ENCODE data around the gene TMEM94. TPM values are rescaled to one million over a fixed set of nuclear protein-coding genes. Genes with fewer than 3 reads are reported as not detected.

Gene TMEM94
- 116 and 363 TPM in 2 replicates for total RNA-seq (2011; cell fraction: chromatin; rRNA removed; ENCODE audit: low replicate concordance)
- 190 and 220 TPM in 2 replicates for total RNA-seq (2011; cell fraction: nucleolus; rRNA removed)
- total RNA-seq (2011; cell fraction: nucleoplasm; rRNA removed), result 137 and 149 TPM in 2 replicates
- total RNA-seq (2014; rRNA removed), result 13.5 and 20.4 TPM in 2 replicates
- total RNA-seq (2014; rRNA removed; fragmentation: Illumina TruSeq; extraction: Trizol), result 6.5 and 10.0 TPM in 2 replicates
- 14.4 and 17.2 TPM in 2 replicates for total RNA-seq (2015; rRNA removed; fragmentation: Illumina TruSeq; extraction: Trizol)
- 32.8 and 42.1 TPM in 2 replicates for total RNA-seq (2021)
- 15.7 and 53.7 TPM in 2 replicates for polyA plus RNA-seq (2011; rRNA removed)
- 33.2 and 34.4 TPM in 2 replicates for polyA plus RNA-seq (2011; cell fraction: cytosol; rRNA removed)
- 322 and 398 TPM in 2 replicates for polyA plus RNA-seq (2011; cell fraction: nucleus; rRNA removed)
- 42.5 and 69.5 TPM in 2 replicates for polyA plus RNA-seq (2012)
- 48.1 and 55.6 TPM in 2 replicates for polyA plus RNA-seq (2014; fragmentation: Illumina TruSeq; extraction: Trizol)
- polyA plus RNA-seq (2014; fragmentation: Nextera tagmentation; extraction: Ambion mirVana), result 1 to 10 TPM in 1 of 2 experiments, under 1 TPM in 1; 0.35 to 1.6 TPM
- polyA plus RNA-seq (2014; rRNA removed), result 26.1 and 31.4 TPM in 2 replicates
- 11.4 and 20.1 TPM in 2 replicates for polyA minus RNA-seq (2011; rRNA and poly(A)+ RNA removed)
- 28.0 and 36.5 TPM in 2 replicates for polyA minus RNA-seq (2011; cell fraction: cytosol; rRNA and poly(A)+ RNA removed)
- polyA minus RNA-seq (2011; cell fraction: nucleus; rRNA and poly(A)+ RNA removed), result 74.6 and 97.4 TPM in 2 replicates
- Bru-seq, nascent RNA, result percentile 58 among the genes with signal in this experiment
- BruChase-seq, experiment 1, labeled RNA remaining after a 2-hour chase, result percentile 54 among the genes with signal in this experiment
- BruChase-seq, experiment 2, labeled RNA remaining after a 6-hour chase, result percentile 59 among the genes with signal in this experiment
- long read RNA-seq, experiment 1, partial matches to known transcripts, result 21 of 35 reads
- long read RNA-seq, experiment 1, other reads (novel, unspliced or antisense), result 14 of 35 reads
- long read RNA-seq, experiment 2, full-length matches to known transcripts, result 1 of 19 reads
- long read RNA-seq, experiment 2, partial matches to known transcripts, result 10 of 19 reads
- long read RNA-seq, experiment 2, other reads (novel, unspliced or antisense), result 8 of 19 reads
- long read RNA-seq, experiment 3, partial matches to known transcripts, result 4 of 5 reads
- long read RNA-seq, experiment 3, other reads (novel, unspliced or antisense), result 1 of 5 reads

GRCh38 chr17:75456417-75457046 lies at the start of gene TMEM94:
Gene TMEM94 (plus strand): TSS chr17:75456635. CDS start chr17:75471906, 15,271 bp downstream.
- H3K9ac ChIP-seq (ENCODE audit: insufficient read depth in 1 of 2, low read depth in 2 of 2, low read length in 2 of 2), result peak within 1 kb of the TSS; percentile 95
- H3K9me3 ChIP-seq (replicated peaks; ENCODE audit: control insufficient read depth, insufficient read depth, low read depth, low read length), result no peaks in the 10 kb centered on the region
- no peaks in the 10 kb centered on the region for H4K20me1 ChIP-seq (replicated peaks; ENCODE audit: control insufficient read depth, insufficient read depth, low read length)
- FAIRE-seq (peak; percentile 94), ATAC-seq (peak; percentile 97), DNase-seq (ENCODE audit: extremely low read depth in 1 of 4, low spot score in 3 of 4) (peak; percentile 95 to 99 (median 98))
- H3K36me3 ChIP-seq (ENCODE audit: control insufficient read depth, insufficient read depth, low read length), result no peaks in the 10 kb centered on the region
- in situ Hi-C loops (cut with MboI) (no loop called here), intact Hi-C loops (cut with micrococcal nuclease) (no loop called here)
- ChIA-PET POLR2A (interaction anchor here (0.6 to 2.6 kb wide), 17 partner anchors 8 to 347 kb away, joined by 3 to 8 read pairs (median 4); partner anchors contain the start of genes ARMC7, GGA3 and MRPS7), CTCF (ENCODE audit: low intra/inter-chr PET ratio) (no interaction called here)
- H3K79me2 ChIP-seq (ENCODE audit: control insufficient read depth, insufficient read depth, low read length), result peaks cover 15% of the 10 kb centered on the region
- under 1% methylated on average over 24 of the region's 33 CpGs for WGBS (ENCODE audit: insufficient coverage, low coverage, missing lambda C conversion rate)
- H2AFZ ChIP-seq (ENCODE audit: low read depth, low read length), result peak within 1 kb of the TSS; percentile 83
- H3K27ac ChIP-seq (ENCODE audit: extremely low read depth, low read depth, low read length), result peak within 1 kb of the TSS; percentile 85
- H3K4me3 ChIP-seq, result peak within 1 kb of the TSS; percentile 90
- H3K9me1 ChIP-seq (ENCODE audit: control insufficient read depth, insufficient read depth, low read length), result no peaks in the 10 kb centered on the region
- peaks cover 20 to 21% of the 10 kb centered on the region in 2 experiments; a peak in 4 of 5 replicates for H3K4me1 ChIP-seq (replicated peaks in 1 of 2; ENCODE audit: control insufficient read depth in 2 of 2, insufficient read depth in 2 of 2, low read length in 2 of 2)
- BruUV-seq (replicated peaks), result TSS peak; percentile 75
- no peaks in the 10 kb centered on the region for H3K27me3 ChIP-seq (ENCODE audit: control insufficient read depth in 2 of 2, insufficient read depth in 2 of 2, low read length in 2 of 2)
- peak within 1 kb of the TSS; percentile 90 for H3K4me2 ChIP-seq (ENCODE audit: insufficient read depth, low read length)
- TF ChIP-seq MTA3 (IDR thresholded peaks at IDR 0.05; ENCODE audit: borderline replicate concordance), result peak; percentile 94; the same call in 1 of the 2 replicates
- TF ChIP-seq, protein P1, sequence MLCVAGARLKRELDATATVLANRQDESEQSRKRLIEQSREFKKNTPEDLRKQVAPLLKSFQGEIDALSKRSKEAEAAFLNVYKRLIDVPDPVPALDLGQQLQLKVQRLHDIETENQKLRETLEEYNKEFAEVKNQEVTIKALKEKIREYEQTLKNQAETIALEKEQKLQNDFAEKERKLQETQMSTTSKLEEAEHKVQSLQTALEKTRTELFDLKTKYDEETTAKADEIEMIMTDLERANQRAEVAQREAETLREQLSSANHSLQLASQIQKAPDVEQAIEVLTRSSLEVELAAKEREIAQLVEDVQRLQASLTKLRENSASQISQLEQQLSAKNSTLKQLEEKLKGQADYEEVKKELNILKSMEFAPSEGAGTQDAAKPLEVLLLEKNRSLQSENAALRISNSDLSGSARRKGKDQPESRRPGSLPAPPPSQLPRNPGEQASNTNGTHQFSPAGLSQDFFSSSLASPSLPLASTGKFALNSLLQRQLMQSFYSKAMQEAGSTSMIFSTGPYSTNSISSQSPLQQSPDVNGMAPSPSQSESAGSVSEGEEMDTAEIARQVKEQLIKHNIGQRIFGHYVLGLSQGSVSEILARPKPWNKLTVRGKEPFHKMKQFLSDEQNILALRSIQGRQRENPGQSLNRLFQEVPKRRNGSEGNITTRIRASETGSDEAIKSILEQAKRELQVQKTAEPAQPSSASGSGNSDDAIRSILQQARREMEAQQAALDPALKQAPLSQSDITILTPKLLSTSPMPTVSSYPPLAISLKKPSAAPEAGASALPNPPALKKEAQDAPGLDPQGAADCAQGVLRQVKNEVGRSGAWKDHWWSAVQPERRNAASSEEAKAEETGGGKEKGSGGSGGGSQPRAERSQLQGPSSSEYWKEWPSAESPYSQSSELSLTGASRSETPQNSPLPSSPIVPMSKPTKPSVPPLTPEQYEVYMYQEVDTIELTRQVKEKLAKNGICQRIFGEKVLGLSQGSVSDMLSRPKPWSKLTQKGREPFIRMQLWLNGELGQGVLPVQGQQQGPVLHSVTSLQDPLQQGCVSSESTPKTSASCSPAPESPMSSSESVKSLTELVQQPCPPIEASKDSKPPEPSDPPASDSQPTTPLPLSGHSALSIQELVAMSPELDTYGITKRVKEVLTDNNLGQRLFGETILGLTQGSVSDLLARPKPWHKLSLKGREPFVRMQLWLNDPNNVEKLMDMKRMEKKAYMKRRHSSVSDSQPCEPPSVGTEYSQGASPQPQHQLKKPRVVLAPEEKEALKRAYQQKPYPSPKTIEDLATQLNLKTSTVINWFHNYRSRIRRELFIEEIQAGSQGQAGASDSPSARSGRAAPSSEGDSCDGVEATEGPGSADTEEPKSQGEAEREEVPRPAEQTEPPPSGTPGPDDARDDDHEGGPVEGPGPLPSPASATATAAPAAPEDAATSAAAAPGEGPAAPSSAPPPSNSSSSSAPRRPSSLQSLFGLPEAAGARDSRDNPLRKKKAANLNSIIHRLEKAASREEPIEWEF (CRISPR knock-in tag; IDR thresholded peaks at IDR 0.05), result no peak
- peak; percentile 30 for TF ChIP-seq CCNT2 (IDR thresholded peaks at IDR 0.05; ENCODE audit: borderline replicate concordance, extremely low read depth, insufficient read length, low read depth, low read length)
- TF ChIP-seq CREB3 (tag; conservative IDR thresholded peaks at IDR 0.05; ENCODE audit: low read depth), result peak; percentile 72; the same call in 1 of the 2 replicates
- TF ChIP-seq, protein P2, sequence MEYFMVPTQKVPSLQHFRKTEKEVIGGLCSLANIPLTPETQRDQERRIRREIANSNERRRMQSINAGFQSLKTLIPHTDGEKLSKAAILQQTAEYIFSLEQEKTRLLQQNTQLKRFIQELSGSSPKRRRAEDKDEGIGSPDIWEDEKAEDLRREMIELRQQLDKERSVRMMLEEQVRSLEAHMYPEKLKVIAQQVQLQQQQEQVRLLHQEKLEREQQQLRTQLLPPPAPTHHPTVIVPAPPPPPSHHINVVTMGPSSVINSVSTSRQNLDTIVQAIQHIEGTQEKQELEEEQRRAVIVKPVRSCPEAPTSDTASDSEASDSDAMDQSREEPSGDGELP (CRISPR knock-in tag; IDR thresholded peaks at IDR 0.05; ENCODE audit: borderline replicate concordance), result peak; percentile 10; the same call in 1 of the 2 replicates
